ENCODE measurements around the gene CD180.

DNA sequence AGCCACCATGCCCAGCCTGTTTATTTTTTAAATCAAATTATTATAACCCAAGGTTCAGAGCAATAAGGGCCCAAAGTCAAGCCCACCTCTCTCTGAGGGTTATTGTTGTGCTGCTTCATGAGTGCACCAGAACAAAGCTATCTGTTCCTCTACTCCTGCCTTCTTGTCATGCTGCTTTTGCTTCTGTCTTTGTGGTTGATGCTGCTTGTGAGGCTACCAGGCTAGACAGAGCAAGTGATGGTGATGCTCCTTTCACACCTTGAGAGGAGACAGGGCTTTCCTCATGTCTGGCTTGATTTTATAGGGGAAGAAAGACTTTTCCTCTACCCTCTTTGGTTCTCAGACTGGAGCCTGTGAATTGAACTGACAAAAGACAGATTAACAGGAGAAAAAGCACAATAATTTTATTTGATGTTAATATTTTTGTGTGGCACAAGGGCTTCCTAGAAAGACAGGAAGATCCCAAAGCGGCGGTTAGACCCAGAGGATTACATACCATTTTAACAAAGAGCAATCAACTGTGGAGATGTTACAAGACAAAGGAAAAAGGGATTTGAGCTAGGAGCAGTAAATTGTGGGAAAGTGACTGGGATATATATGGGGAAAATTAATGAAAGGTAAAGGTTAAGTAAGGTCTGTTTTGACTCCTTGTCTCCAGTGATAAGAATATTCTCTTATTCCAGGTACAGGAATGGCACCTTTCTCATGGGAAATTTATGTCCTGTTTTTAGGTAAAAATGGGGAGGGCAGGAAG lies 4.4 kb upstream of the CD180 start:
- TF ChIP-seq EZH2 (IDR thresholded peaks at IDR 0.05; ENCODE audit: insufficient read depth, poor library complexity, severe bottlenecking) (no peak), EZH2phosphoT487 (IDR thresholded peaks at IDR 0.05; ENCODE audit: insufficient read depth, low read depth) (no peak)
